HG03039 (cell line): ENCODE data around the gene NOD2.

Experiments
- ATAC-seq: cut with Tn5 transposase; IDR thresholded peaks from one replicate; pipeline ENCODE4 v1.9.1; 2021; ENCODE audit warnings: mild to moderate bottlenecking, moderate library complexity; ENCODE audit not compliant: unreplicated experiment

NOD2 gene

GRCh38 chr16:50669741-50670140 lies 23.7 kb upstream of the NOD2 start:
- ATAC-seq: no peak

GRCh38 chr16:50670476-50670875 lies 22.9 kb upstream of the NOD2 start:
- no peak for ATAC-seq

GRCh38 chr16:50671644-50672260 lies 21.7 kb upstream of the NOD2 start:
- ATAC-seq: no peak

GRCh38 chr16:50673496-50674275 lies 19.7 kb upstream of the NOD2 start:
- no peak for ATAC-seq

- no peak for ATAC-seq
Observed at GRCh38 chr16:50674831-50675230, 18.6 kb upstream of the NOD2 start.

GRCh38 chr16:50675686-50676610 lies 17.5 kb upstream of the NOD2 start:
- ATAC-seq: no peak

GRCh38 chr16:50676684-50677225 lies 16.7 kb upstream of the NOD2 start:
- ATAC-seq: no peak

GRCh38 chr16:50677351-50677750 lies 16.1 kb upstream of the NOD2 start:
- ATAC-seq: no peak

GRCh38 chr16:50678531-50678930 lies 14.9 kb upstream of the NOD2 start:
- no peak for ATAC-seq

GRCh38 chr16:50679266-50679665 lies 14.1 kb upstream of the NOD2 start:
- ATAC-seq: no peak

- no peak for ATAC-seq
Observed at GRCh38 chr16:50679676-50680555, 13.5 kb upstream of the NOD2 start.

- no peak for ATAC-seq
Observed at GRCh38 chr16:50680556-50680893, 12.9 kb upstream of the NOD2 start.

GRCh38 chr16:50681021-50681885 lies 12.2 kb upstream of the NOD2 start, which contains the start of gene SNX20:
Gene SNX20 (minus strand): TSS chr16:50681312. CDS start chr16:50677526, 3,786 bp downstream.
- peak; percentile 38 for ATAC-seq

GRCh38 chr16:50683689-50684374 lies 9.6 kb upstream of the NOD2 start:
- peak; percentile 60 for ATAC-seq

- ATAC-seq: no peak
Observed at GRCh38 chr16:50684823-50685461, 8.5 kb upstream of the NOD2 start.

- no peak for ATAC-seq
Observed at GRCh38 chr16:50685462-50686063, 7.8 kb upstream of the NOD2 start.

GRCh38 chr16:50688083-50688482 lies 5.3 kb upstream of the NOD2 start:
- no peak for ATAC-seq

- ATAC-seq: no peak
Observed at GRCh38 chr16:50688867-50689266, 4.5 kb upstream of the NOD2 start.
